Measurements from ENCODE around the gene MIB2. TPM values are rescaled to one million over a fixed set of nuclear protein-coding genes. Genes with fewer than 3 reads are reported as not detected.
A peak's percentile ranks its signal among the peaks of the same experiment; 100 is the strongest.

Gene MIB2
- total and polyA plus RNA-seq, 2 of the 4 experiments (the other 2 are of a cell fraction): 17.2 to 47.8 TPM

DNA sequence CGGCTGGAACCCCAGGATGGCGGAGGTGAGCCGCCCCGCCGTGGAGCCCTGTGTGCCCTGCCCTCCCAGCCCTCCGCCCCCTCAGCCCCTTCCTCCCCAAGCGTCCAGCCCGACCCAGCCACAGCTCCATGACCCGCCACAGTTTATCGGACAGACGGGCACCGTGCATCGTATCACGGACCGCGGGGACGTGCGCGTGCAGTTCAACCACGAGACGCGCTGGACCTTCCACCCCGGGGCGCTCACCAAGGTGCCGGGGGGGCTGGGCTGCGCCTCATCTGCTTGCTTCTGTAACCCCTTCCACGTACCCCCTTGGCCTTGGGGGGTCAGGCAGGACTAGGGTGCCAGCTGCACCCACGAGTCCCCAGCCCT lies 10.1 kb downstream of the MIB2 start:
- Histone ChIP-seq H2BK15ac (ENCODE audit: low read depth, low read length) (no peak overlapping the region), H4K20me1 (ENCODE audit: insufficient read depth, low read length) (peaks cover 20% of the 10 kb centered on the region), H3K27me3 (ENCODE audit: control insufficient read depth, insufficient read depth, low read length) (no peaks in the 10 kb centered on the region), H3K27ac (ENCODE audit: insufficient read depth, low read length) (no peak overlapping the region), H4K8ac (ENCODE audit: low read depth in 2 of 2, low read length in 2 of 2) (no peak overlapping the region), H3K56ac (ENCODE audit: extremely low read depth, insufficient read depth, low read length) (no peak overlapping the region), H3K36me3 (ENCODE audit: control insufficient read depth, insufficient read depth, low read length) (peaks cover 31% of the 10 kb centered on the region), H3K4me3 (ENCODE audit: insufficient read depth, low read depth, low read length) (no peak overlapping the region), H2AK5ac (ENCODE audit: low read depth, low read length) (no peak overlapping the region), H2AFZ (replicated peaks; ENCODE audit: low read length, poor library complexity) (no peak overlapping the region), H3K4ac (ENCODE audit: low read depth, low read length) (no peak overlapping the region), H2BK120ac (ENCODE audit: low read depth, low read length) (no peak overlapping the region), H2BK5ac (ENCODE audit: low read depth, low read length, poor library complexity, severe bottlenecking) (no peak overlapping the region), H3K9me3 (ENCODE audit: control insufficient read depth, insufficient read depth, low read length) (no peaks in the 10 kb centered on the region), H3K4me1 (ENCODE audit: control insufficient read depth, insufficient read depth, low read length) (peaks cover 3% of the 10 kb centered on the region; the same call in 1 of the 2 replicates), H3K14ac (replicated peaks; ENCODE audit: low read depth, low read length) (no peak overlapping the region), H3K4me2 (ENCODE audit: low read depth, low read length) (no peak overlapping the region), H3K23ac (ENCODE audit: low read depth, low read length) (no peak overlapping the region), H3K18ac (ENCODE audit: low read depth, low read length) (no peak overlapping the region), H2BK20ac (ENCODE audit: low read depth, low read length) (no peak overlapping the region), H4K91ac (ENCODE audit: insufficient read depth, low read depth, low read length) (no peak overlapping the region), H3K9me1 (ENCODE audit: insufficient read depth, low read length) (no peaks in the 10 kb centered on the region), H2AK9ac (replicated peaks; ENCODE audit: low read depth, low read length, poor library complexity) (peak overlapping the region; percentile 42), H3K79me1 (ENCODE audit: low read depth in 1 of 2, low read length in 2 of 2) (peaks cover 0 to 16% of the 10 kb centered on the region in 2 experiments; a peak in 1 of 4 replicates), H3K9ac (ENCODE audit: low read depth, low read length) (no peak overlapping the region), H4K5ac (ENCODE audit: low read depth, low read length) (no peak overlapping the region)
- no TSS peak for BruUV-seq (replicated peaks)
- intact Hi-C loops (cut with micrococcal nuclease) (no loop called here), in situ Hi-C loops (cut with MboI; ENCODE audit: low sequenced_read_pairs) (no loop called here), dilution Hi-C loops (cut with HindIII; ENCODE audit: low sequenced_read_pairs, unreplicated experiment) (no loop called here)
- POLR2A ChIA-PET (ENCODE audit: unreplicated experiment): no interaction called here
- TF ChIP-seq, protein P1, sequence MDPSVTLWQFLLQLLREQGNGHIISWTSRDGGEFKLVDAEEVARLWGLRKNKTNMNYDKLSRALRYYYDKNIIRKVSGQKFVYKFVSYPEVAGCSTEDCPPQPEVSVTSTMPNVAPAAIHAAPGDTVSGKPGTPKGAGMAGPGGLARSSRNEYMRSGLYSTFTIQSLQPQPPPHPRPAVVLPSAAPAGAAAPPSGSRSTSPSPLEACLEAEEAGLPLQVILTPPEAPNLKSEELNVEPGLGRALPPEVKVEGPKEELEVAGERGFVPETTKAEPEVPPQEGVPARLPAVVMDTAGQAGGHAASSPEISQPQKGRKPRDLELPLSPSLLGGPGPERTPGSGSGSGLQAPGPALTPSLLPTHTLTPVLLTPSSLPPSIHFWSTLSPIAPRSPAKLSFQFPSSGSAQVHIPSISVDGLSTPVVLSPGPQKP (IDR thresholded peaks at IDR 0.05; ENCODE audit: borderline replicate concordance, low read depth, low read length): no peak
- TF ChIP-seq NFE2L2 (IDR thresholded peaks at IDR 0.05; ENCODE audit: low read depth, low read length): no peak
- TF ChIP-seq CHD1 (IDR thresholded peaks at IDR 0.05; ENCODE audit: low read depth, low read length): no peak
- TF ChIP-seq, protein P2, sequence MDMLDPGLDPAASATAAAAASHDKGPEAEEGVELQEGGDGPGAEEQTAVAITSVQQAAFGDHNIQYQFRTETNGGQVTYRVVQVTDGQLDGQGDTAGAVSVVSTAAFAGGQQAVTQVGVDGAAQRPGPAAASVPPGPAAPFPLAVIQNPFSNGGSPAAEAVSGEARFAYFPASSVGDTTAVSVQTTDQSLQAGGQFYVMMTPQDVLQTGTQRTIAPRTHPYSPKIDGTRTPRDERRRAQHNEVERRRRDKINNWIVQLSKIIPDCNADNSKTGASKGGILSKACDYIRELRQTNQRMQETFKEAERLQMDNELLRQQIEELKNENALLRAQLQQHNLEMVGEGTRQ (IDR thresholded peaks at IDR 0.05; ENCODE audit: low read depth, low read length): no peak
- TF ChIP-seq SMC3 (IDR thresholded peaks at IDR 0.05; ENCODE audit: low read depth, low read length): no peak
- no peak for TF ChIP-seq MXI1 (IDR thresholded peaks at IDR 0.05; ENCODE audit: borderline replicate concordance, low read depth, low read length)
- no peak for TF ChIP-seq FOS (IDR thresholded peaks at IDR 0.05; ENCODE audit: low read depth, low read length)
- TF ChIP-seq RAD21 (IDR thresholded peaks at IDR 0.05; ENCODE audit: low read length): no peak
- no peak for TF ChIP-seq CEBPB (IDR thresholded peaks at IDR 0.05; ENCODE audit: low read depth, low read length)
- TF ChIP-seq BHLHE40 (IDR thresholded peaks at IDR 0.05; ENCODE audit: low read depth, low read length): no peak
- TF ChIP-seq RCOR1 (IDR thresholded peaks at IDR 0.05; ENCODE audit: insufficient replicate concordance, low read length): no peak
- TF ChIP-seq POLR2A (IDR thresholded peaks at IDR 0.05; ENCODE audit: low read depth, low read length): no peak
- TF ChIP-seq MAZ (IDR thresholded peaks at IDR 0.05; ENCODE audit: borderline replicate concordance, low read depth, low read length): no peak
- TF ChIP-seq RFX5 (IDR thresholded peaks at IDR 0.05; ENCODE audit: low read depth, low read length): no peak
- no peak for DNase-seq
- WGBS, 2 experiments (ENCODE audit: extremely low coverage in 2 of 2, insufficient read length in 1 of 2): 70% methylated on average over 2 of the region's 28 CpGs; no CpG with 5 or more reads in 1 of the 2 experiments
- CTCF ChIA-PET: no interaction called here
- no peak for ATAC-seq (ENCODE audit: low read depth)
